Raji (cell line): ENCODE data around the gene RPUSD3.

Experiments
- POLR2A ChIP-seq: IDR thresholded peaks from 2 replicates; pipeline ENCODE4 v1.6.1; 2011; ENCODE audit warnings: low read depth, low read length, control low read depth; ENCODE audit not compliant: insufficient read depth

The RPUSD3 gene

DNA sequence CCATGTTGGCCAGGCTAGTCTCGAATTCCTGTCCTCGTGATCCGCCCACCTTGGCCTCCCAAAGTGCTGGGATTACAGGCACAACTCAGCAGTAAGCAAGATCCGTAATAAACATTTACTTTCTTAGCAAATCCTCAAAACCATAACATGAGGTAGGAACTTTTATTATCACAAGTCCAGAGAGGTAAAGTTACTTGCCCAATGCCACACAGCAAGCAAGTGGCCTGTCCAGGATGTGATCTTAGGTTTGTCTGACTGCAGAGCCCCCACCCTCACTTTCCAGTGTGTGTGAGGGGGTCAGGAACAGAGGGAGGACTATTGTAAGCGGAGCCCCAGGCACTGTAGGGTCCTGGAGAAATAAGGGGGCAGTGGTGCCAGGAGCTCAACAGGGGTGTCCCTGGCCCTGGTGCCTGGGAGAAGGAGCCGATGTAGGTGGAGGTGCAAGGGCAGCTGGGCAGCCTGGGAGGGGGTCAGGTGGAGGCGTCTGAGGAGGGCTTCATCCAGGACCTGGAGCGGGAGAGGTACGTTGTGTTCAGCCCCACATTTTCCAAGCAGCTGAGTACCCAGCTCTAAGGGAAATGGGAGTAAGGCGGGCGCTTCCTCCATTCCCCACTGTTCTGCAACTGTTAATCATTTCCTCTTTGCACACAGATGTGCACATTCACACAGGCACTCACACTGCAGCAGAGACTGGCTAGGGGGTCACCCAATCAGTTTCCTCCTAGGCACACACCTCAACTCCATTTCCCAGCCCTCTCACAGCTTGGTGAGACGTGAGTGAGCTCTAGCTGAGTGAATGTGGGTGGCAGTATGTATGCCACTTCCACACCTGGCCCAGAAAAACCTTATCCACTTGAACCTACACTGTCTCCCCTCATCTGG lies 5.9 kb downstream of the RPUSD3 start:
- TF ChIP-seq POLR2A: no peak

GRCh38 chr3:9834520-9835380 lies 9.1 kb downstream of the RPUSD3 start:
- TF ChIP-seq POLR2A: no peak

- TF ChIP-seq POLR2A: no peak
These were observed 10.7 kb downstream of the RPUSD3 start for GRCh38 chr3:9833078-9833477.

GRCh38 chr3:9831253-9831652 lies 12.6 kb downstream of the RPUSD3 start:
- no peak for TF ChIP-seq POLR2A

DNA sequence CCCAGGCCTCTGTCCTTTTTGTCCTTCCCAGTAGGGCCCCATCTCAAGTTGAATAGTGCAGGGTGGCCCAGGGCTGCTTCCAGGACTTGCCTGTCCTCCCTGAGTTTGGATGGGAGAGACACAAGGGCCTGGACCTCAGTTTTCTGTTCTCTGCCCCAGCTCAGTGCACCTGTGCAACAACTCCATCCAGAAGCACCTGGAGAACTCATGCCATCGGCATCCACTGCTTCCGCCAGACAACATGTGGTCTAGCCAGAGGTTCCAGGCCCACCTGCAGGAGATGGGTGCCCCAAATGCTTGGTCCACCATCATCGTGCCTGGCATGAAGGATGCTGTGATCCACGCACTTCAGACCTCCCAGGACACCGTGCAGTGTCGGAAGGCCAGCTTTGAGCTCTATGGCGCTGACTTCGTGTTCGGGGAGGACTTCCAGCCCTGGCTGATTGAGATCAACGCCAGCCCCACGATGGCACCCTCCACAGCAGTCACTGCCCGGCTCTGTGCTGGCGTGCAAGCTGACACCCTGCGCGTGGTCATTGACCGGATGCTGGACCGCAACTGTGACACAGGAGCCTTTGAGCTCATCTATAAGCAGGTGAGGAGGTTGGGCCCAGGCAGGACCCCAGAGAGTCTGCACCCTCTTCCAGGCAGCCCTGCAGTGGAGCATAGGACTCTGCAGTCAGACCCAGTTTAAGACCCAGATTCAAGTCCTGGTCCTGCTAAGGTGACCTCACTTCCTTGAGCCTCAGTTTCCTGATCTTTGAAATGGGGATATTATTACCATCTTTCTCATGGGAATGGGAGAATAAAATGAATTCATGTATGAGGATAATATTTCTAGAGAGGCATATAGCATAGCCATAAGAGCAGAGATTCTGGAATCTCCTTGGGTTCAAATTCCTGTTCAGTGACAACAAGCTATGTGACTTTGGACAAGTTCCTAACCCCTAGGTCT lies 14.7 kb downstream of the RPUSD3 start:
- no peak for TF ChIP-seq POLR2A

- no peak for TF ChIP-seq POLR2A
These were observed 16.8 kb downstream of the RPUSD3 start for GRCh38 chr3:9826815-9827573.

- TF ChIP-seq POLR2A: no peak
These were observed 18.3 kb downstream of the RPUSD3 start for GRCh38 chr3:9825451-9826040.

- TF ChIP-seq POLR2A: no peak
These were observed 22.9 kb downstream of the RPUSD3 start for GRCh38 chr3:9820946-9821345.

GRCh38 chr3:9820543-9820942 lies 23.3 kb downstream of the RPUSD3 start:
- no peak for TF ChIP-seq POLR2A

- TF ChIP-seq POLR2A: no peak
These were observed 25.0 kb downstream of the RPUSD3 start for GRCh38 chr3:9818666-9819335.

DNA sequence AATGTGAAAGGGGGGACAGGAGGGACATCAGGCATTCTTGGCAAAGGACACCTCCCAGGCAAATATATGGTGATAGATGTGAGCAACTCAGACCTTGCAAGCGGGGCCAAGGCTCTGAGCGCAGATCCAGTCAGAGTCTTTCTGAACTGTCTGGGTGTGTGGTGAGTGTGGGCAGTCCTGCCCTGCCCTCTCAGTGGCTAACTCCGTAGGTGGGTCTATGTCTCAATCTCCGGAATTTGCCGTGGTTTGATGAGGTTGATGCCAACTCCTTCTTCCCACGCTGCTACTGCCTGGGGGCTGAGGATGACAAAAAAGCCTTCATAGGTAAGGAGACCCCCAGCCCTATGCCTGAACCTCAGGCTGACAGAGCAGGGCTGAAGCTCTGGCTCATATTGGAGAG lies 26.4 kb downstream of the RPUSD3 start:
- no peak for TF ChIP-seq POLR2A

- no peak for TF ChIP-seq POLR2A
These were observed 27.8 kb downstream of the RPUSD3 start for GRCh38 chr3:9815986-9816385.

DNA sequence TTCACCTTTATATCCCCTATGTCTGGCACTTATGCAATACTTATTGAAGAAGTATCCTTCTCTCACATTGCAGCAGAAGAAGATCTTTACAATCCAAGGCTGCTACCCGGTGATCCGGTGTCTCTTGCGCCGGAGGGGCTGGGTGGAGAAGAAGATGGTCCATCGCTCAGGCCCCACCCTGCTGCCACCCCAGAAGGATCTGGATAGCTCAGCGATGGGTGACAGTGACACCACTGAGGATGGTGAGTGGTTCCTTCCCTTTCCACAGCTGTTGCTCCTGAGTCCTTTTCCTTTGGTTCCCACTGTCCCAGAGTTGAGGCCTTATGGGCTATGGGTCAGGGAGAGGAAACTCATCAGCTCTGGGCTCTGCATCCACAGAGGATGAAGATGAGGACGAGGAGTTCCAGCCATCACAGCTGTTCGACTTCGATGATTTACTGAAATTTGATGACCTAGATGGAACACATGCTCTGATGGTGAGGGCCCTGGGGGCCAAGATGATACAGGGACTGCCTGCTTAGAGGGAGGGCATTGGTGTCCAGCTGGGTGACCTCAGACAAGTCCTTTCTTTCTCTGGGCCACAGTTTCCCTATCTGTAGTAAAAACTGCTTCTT lies 30.8 kb downstream of the RPUSD3 start:
- no peak for TF ChIP-seq POLR2A
